HepG2 (cell line): ENCODE data around the gene PLEKHH1. TPM values are rescaled to one million over a fixed set of nuclear protein-coding genes. Genes with fewer than 3 reads are reported as not detected.

Experiments used
- ATAC-seq: fragments of 200-7000 bp; cut with Tn5 transposase; 3 replicates; pipeline ENCODE4 v1.9.1; 2020; ENCODE audit warnings: mild to moderate bottlenecking, moderate library complexity
- BruUV-seq: library from RNA; stranded (reverse); fragments of 400-500 nt; replicated peaks from 2 replicates; lab custom pipeline; 2021; lab: Mats Ljungman, UMichigan
- CTCF ChIA-PET: fragments of 300-600 bp; formaldehyde crosslinking; extraction: SDS; loops from one replicate; lab custom pipeline; 2021; ENCODE audit warnings: low total read pairs, inconsistent platforms, low intra/inter-chr PET ratio; lab: Yijun Ruan, JAX
- POLR2A ChIA-PET: fragments of 350-600 bp; sonication (Branson Sonifier 250); formaldehyde crosslinking; loops from one replicate; lab custom pipeline; 2020; ENCODE audit warnings: antibody characterized with exemption, inconsistent platforms; lab: Yijun Ruan, JAX
- DNase-seq: peaks from one replicate; pipeline ENCODE4 v3.0.0-alpha.2; 2015; ENCODE audit warnings: low spot score
- FAIRE-seq: peaks from 3 replicates; lab custom pipeline; 2011; peaks lifted over from hg19 to GRCh38; lab: Jason Lieb, UNC
- H2AFZ ChIP-seq: one replicate; pipeline ENCODE4 v1.6.1; 2011; ENCODE audit warnings: low read length, inconsistent platforms
- H3K27ac ChIP-seq: fragments of 300-600 bp; 3 replicates; pipeline ENCODE4 v1.8.0; 2011; ENCODE audit warnings: mixed run types, mild to moderate bottlenecking, mixed read lengths, low read length, inconsistent platforms; ENCODE audit not compliant: insufficient read depth; ENCODE audit errors: extremely low read length
- H3K27me3 ChIP-seq, 2 experiments: fragments of 200-600 bp in 1 of 2; 2 replicates in 1 of 2; 3 replicates in 1 of 2; pipeline versions ENCODE4 v1.6.0 to v1.8.0; 2011; ENCODE audit warnings: low read length in 2 of 2, mild to moderate bottlenecking in 2 of 2, moderate library complexity in 2 of 2, inconsistent platforms in 1 of 2; ENCODE audit not compliant: insufficient read depth in 2 of 2, control insufficient read depth in 1 of 2
- H3K36me3 ChIP-seq, 2 experiments: fragments of 200-600 bp in 1 of 2; replicated peaks in 1 of 2; 2 replicates in 1 of 2; 3 replicates in 1 of 2; pipeline versions ENCODE4 v1.5.1 to v1.8.0; 2011; ENCODE audit warnings: low read length in 2 of 2, inconsistent platforms in 1 of 2; ENCODE audit not compliant: insufficient read depth in 2 of 2, control insufficient read depth in 1 of 2
- H3K4me1 ChIP-seq: 2 replicates; pipeline ENCODE4 v1.5.1; 2012; ENCODE audit warnings: low read length, inconsistent platforms; ENCODE audit not compliant: insufficient read depth
- H3K4me2 ChIP-seq: 2 replicates; pipeline ENCODE4 v1.6.0; 2011; ENCODE audit warnings: low read depth, low read length, inconsistent platforms
- H3K4me3 ChIP-seq, 3 experiments: fragments of 200-600 bp in 1 of 3; sonication (generic), shearing (Covaris generic) in 1 of 3; replicated peaks in 1 of 3; 2 replicates each; pipeline ENCODE4 v1.5.1; 2011 to 2016; ENCODE audit warnings: low read length in 3 of 3, inconsistent platforms in 2 of 3, low read depth in 2 of 3, mild to moderate bottlenecking in 2 of 3, control low read depth in 1 of 3, mixed read lengths in 1 of 3; ENCODE audit not compliant: insufficient read depth in 1 of 3
- H3K79me2 ChIP-seq: one replicate; pipeline ENCODE4 v1.6.1; 2011; ENCODE audit warnings: low read length, inconsistent platforms; ENCODE audit not compliant: insufficient read depth
- H3K9ac ChIP-seq: 2 replicates; pipeline ENCODE4 v1.6.0; 2011; ENCODE audit warnings: mild to moderate bottlenecking, low read depth, low read length, inconsistent platforms; ENCODE audit not compliant: insufficient read depth
- H3K9me3 ChIP-seq: 2 replicates; pipeline ENCODE4 v1.5.1; 2012; ENCODE audit warnings: mild to moderate bottlenecking, low read length
- H4K20me1 ChIP-seq: 2 replicates; pipeline ENCODE4 v1.6.0; 2011; ENCODE audit warnings: inconsistent platforms, mild to moderate bottlenecking, low read length, moderate library complexity; ENCODE audit not compliant: insufficient read depth
- ZNF274 ChIP-seq: sonication (generic); formaldehyde crosslinking; IDR thresholded peaks from 2 replicates; pipeline ENCODE4 v1.5.1; 2020; ENCODE audit warnings: mild to moderate bottlenecking, missing genetic modification reagents
- ZNF562 ChIP-seq: sonication (generic); formaldehyde crosslinking; IDR thresholded peaks from 2 replicates; pipeline ENCODE4 v1.8.0; 2022; ENCODE audit warnings: missing genetic modification reagents, borderline replicate concordance
- WGBS: methylation state at CpG from one replicate; pipeline ENCODE4 v1.1.6; 2017; ENCODE audit warnings: low lambda C conversion rate; 5-methylcytosine and 5-hydroxymethylcytosine counted together
- in situ Hi-C: cut with HindIII; loops from 2 replicates; pipeline ENCODE4 v1.10.0; 2017; ENCODE audit warnings: low pct_unique_long_range_greater_than_20kb; ENCODE audit not compliant: extremely low pct_ligation_motif_present
- intact Hi-C: fragments of 100-400 bp; cut with micrococcal nuclease; formaldehyde crosslinking; loops from one replicate; pipeline ENCODE4 v1.10.0; 2022; ENCODE audit not compliant: unreplicated experiment
- polyA plus RNA-seq, 8 experiments: library from polyadenylated mRNA; depleted of rRNA in 3 of 8; stranded (reverse) in 7 of 8; unstranded in 1 of 8; fragments of >200 nt; fragmentation: Illumina TruSeq in 4 of 8; extraction: Trizol in 4 of 8; gene quantifications; 2 replicates each; pipeline versions ENCODE4 v1.2.1 to v1.2.3, GENCODE V29; 2011 to 2016; ENCODE audit warnings: low read depth in 4 of 8, missing spikeins in 1 of 8, mixed read lengths in 1 of 8; ENCODE audit not compliant: insufficient read depth in 1 of 8
- total RNA-seq, 5 experiments: library from RNA; depleted of rRNA; stranded (reverse); fragments of >200 nt; fragmentation: Illumina TruSeq; extraction: Trizol; gene quantifications; 2 replicates each; pipeline ENCODE4 v1.2.3, GENCODE V29; 2016; ENCODE audit warnings: low read depth in 1 of 5
- TF ChIP-seq, protein P1 (sequence below): sonication (generic); formaldehyde crosslinking; IDR thresholded peaks from 2 replicates; pipeline ENCODE4 v1.5.1; 2020; ENCODE audit warnings: missing genetic modification reagents, mild to moderate bottlenecking, borderline replicate concordance

PLEKHH1 gene
- total and polyA plus RNA-seq, 2 of the 13 experiments (the other 11 are each of a cell fraction or from before 2014, with no cell fraction given) = 8.6 to 15.8 TPM

DNA sequence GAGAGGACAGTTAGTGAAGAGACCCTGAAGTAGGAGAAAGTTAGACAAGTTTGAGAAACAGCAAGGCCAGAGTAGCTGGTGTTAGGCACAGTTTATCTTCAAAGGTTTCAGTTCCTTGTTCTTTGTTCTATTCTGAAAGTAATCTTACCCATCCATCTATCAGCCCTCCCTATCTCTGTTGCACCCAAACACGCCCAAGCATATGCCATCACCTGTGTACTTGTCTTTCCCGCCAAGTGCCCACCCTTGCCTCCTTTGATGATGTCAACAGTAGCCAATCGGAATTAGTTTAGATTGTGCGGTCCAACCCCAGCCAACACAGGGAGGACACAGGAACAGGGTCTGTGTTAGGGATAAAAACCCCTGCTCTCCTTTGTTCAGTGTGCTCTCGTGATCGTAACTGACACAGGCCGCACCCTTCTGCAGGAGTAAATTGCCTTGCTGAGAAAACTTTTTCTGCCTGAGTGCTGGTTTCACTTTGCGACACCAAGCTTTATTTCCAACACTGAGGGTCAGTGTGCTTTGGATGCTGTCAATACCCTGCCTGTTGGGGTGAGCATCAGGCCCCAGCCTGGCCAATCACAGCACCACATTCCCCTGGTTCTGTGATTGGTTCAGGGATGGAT, 39.9 kb upstream of the PLEKHH1 start:
- Histone ChIP-seq H3K9ac (no peak overlapping the region), H3K4me2 (no peak overlapping the region), H3K79me2 (no peaks in the 10 kb centered on the region), H2AFZ (no peak overlapping the region), H3K36me3 (no peaks in the 10 kb centered on the region), H3K4me1 (peaks cover 8% of the 10 kb centered on the region), H3K4me3 (no peak overlapping the region), H3K9me3 (peaks cover 11% of the 10 kb centered on the region), H3K27ac (no peak overlapping the region), H3K27me3 (peaks cover 3 to 22% of the 10 kb centered on the region in 2 experiments; a peak in 3 of 5 replicates), H4K20me1 (no peaks in the 10 kb centered on the region)
- in situ Hi-C loops (no loop called here), intact Hi-C loops (no loop called here)
- TF ChIP-seq, protein P1, sequence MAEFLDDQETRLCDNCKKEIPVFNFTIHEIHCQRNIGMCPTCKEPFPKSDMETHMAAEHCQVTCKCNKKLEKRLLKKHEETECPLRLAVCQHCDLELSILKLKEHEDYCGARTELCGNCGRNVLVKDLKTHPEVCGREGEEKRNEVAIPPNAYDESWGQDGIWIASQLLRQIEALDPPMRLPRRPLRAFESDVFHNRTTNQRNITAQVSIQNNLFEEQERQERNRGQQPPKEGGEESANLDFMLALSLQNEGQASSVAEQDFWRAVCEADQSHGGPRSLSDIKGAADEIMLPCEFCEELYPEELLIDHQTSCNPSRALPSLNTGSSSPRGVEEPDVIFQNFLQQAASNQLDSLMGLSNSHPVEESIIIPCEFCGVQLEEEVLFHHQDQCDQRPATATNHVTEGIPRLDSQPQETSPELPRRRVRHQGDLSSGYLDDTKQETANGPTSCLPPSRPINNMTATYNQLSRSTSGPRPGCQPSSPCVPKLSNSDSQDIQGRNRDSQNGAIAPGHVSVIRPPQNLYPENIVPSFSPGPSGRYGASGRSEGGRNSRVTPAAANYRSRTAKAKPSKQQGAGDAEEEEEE (CRISPR knock-in tag) = no peak
- TF ChIP-seq ZNF562 (CRISPR knock-in tag) = peak; percentile 97
- no TSS peak for BruUV-seq
- CTCF ChIA-PET = no interaction called here
- DNase-seq (no peak), FAIRE-seq (no peak), ATAC-seq (no peak)
- POLR2A ChIA-PET = no interaction called here
- 76% methylated on average over 8 of the region's 8 CpGs for WGBS

DNA sequence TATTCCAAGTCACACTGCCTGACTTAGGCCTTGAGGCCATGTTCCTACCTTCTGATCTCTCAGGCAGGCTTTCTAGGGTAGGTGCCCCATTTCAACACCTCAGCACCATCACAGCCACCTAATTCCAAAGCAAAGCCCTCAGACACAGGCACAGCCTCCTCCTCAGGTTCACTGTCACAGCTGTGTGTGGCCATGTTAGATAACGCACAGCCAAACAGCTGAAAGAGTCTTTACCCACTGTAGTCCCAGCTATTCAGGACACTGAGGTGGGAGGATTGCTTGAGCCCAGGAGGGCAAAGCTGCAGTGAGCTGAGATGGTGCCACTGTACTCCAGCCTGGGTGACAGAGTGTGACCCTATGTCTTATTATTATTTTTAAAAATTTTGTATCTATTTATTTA, 37.3 kb upstream of the PLEKHH1 start:
- Histone ChIP-seq H3K79me2 (no peaks in the 10 kb centered on the region), H3K4me1 (no peaks in the 10 kb centered on the region), H3K27ac (no peak overlapping the region), H3K9ac (no peak overlapping the region), H3K9me3 (peaks cover 11% of the 10 kb centered on the region), H3K4me3 (no peak overlapping the region), H3K4me2 (no peak overlapping the region), H3K27me3 (peaks cover 3 to 22% of the 10 kb centered on the region in 2 experiments; a peak in 2 of 5 replicates), H2AFZ (no peak overlapping the region), H4K20me1 (no peaks in the 10 kb centered on the region), H3K36me3 (no peaks in the 10 kb centered on the region)
- intact Hi-C loops = no loop called here
- CTCF ChIA-PET = no interaction called here
- in situ Hi-C loops = no loop called here
- 57% methylated on average over 1 of the region's 1 CpG for WGBS
- POLR2A ChIA-PET = no interaction called here
- DNase-seq = no peak
- no peak for TF ChIP-seq ZNF274 (CRISPR knock-in tag)
- BruUV-seq = no TSS peak
- ATAC-seq = no peak
- FAIRE-seq = no peak
